ENCODE results near the gene FGF1.

DNA sequence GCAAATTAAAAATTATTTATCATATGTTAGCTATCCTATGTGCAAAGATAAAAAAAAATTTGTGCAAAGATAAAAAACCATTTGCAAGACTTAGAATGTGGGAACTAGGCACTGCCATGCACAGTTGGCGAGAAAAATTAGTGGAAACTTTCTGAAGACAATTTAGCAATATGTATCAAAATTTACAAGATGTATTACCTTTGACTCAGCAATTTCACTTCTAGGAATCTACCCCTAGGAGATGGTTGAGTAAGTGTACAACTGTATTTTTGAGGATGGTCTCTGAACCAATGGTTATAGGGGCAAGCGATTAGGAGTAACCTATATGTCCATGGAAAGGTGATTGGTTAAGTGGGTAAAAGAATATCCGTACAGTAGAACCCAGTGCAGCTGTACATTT is 88.9 kb downstream of the FGF1 start:
- TF ChIP-seq, protein P1, sequence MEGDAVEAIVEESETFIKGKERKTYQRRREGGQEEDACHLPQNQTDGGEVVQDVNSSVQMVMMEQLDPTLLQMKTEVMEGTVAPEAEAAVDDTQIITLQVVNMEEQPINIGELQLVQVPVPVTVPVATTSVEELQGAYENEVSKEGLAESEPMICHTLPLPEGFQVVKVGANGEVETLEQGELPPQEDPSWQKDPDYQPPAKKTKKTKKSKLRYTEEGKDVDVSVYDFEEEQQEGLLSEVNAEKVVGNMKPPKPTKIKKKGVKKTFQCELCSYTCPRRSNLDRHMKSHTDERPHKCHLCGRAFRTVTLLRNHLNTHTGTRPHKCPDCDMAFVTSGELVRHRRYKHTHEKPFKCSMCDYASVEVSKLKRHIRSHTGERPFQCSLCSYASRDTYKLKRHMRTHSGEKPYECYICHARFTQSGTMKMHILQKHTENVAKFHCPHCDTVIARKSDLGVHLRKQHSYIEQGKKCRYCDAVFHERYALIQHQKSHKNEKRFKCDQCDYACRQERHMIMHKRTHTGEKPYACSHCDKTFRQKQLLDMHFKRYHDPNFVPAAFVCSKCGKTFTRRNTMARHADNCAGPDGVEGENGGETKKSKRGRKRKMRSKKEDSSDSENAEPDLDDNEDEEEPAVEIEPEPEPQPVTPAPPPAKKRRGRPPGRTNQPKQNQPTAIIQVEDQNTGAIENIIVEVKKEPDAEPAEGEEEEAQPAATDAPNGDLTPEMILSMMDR (IDR thresholded peaks at IDR 0.05), result no peak
- no peak for TF ChIP-seq POLR2A (IDR thresholded peaks at IDR 0.05)
